Vagina (tissue), 2 donors: ENCODE data around the gene PHKA2.

Experiments
- CTCF ChIP-seq, 3 experiments: fragments of 450-650 bp in 2 of 3; fragments of 200-600 bp in 1 of 3; sonication (generic) in 1 of 3; IDR thresholded peaks; one replicate each; pipeline ENCODE4 v1.5.1; 2017 to 2019; ENCODE audit warnings: antibody characterized with exemption in 3 of 3, mild to moderate bottlenecking in 2 of 3, moderate library complexity in 2 of 3
- POLR2AphosphoS5 ChIP-seq, 2 donors: sonication (generic); formaldehyde crosslinking; IDR thresholded peaks; one replicate each; pipeline ENCODE4 v1.9.0; 2017; ENCODE audit warnings: antibody characterized with exemption in 2 of 2, mild to moderate bottlenecking in 2 of 2, low read depth in 1 of 2; ENCODE audit not compliant: insufficient read depth in 1 of 2

- no peak for TF ChIP-seq CTCF (IDR thresholded peaks at IDR 0.05)
- TF ChIP-seq POLR2AphosphoS5 (IDR thresholded peaks at IDR 0.05; ENCODE audit: insufficient read depth in 1 of 2, low read depth in 1 of 2) = no peak
Measured at GRCh38 chrX:18864390-18864920, 119.5 kb downstream of the PHKA2 start.
